Measurements from ENCODE around the gene FAM3D.

Gene FAM3D

DNA sequence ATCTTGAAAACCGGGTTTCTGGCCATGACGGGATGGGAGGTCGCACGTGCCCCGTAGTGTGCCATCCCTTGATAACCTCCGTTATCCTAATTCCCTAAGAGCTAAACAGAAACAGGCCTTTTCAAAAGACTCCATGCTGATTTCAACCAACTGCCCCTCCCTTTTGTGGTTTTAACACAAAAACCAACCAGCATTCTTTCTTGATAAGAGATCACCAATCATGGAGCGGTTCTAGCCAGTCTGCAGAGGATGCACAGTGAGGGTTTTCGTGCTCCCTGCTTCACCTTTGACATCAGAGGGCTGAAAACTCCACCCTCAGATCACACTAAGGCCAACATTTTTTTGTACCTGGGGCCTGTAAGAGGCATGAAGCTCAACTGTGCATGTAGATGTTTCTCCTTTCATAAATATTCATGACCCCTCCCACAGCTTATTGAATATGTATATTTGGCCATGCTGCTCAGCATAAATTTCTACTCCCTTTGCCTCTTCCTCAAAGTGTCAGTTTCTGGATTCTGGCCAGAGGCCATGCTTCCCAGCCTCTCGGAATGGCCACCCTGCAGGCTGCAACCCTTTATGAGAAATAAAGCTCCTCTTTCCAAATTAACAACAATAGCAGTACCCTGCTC lies 41.3 kb downstream of the FAM3D start:
- no peak for DNase-seq

DNA sequence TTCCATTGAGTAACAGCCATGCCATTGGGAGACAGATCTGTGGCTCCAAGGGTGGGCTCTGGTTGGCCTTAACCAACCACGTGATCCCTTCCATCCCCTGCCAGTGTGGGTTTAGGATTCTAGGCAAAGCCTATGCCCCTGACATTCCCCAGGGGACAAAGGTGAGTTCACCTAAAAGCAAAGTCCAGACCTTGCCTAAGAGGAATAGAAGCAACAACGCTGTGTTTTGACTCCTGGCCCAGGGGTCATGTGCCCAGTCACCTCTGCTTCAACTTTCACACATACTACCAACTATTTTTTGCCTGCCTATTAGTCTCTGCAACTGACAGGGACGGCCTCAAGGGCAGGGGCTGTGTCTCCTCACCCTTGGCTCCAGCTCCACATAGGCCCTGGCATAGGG lies 42.0 kb downstream of the FAM3D start:
- DNase-seq: no peak

DNA sequence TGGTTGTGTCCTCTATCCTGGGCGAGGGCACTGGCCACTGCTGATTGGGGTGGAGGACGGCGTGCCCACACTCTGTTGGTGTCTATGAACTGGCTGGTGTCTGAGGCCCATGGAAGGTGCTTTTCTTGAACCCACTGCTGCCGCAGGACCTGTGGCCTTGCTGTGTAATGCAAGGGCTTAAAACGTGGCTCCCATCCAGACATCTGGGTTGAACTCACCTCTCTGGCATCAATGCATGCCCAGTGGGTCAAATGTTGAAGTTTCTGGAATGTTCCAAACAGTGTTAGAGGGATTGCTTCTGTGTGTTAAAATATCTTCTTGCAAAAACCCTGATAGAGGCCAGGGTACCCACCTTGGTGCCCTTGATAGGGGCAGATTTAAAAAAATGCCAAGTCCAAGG lies 42.6 kb downstream of the FAM3D start:
- DNase-seq: no peak

DNA sequence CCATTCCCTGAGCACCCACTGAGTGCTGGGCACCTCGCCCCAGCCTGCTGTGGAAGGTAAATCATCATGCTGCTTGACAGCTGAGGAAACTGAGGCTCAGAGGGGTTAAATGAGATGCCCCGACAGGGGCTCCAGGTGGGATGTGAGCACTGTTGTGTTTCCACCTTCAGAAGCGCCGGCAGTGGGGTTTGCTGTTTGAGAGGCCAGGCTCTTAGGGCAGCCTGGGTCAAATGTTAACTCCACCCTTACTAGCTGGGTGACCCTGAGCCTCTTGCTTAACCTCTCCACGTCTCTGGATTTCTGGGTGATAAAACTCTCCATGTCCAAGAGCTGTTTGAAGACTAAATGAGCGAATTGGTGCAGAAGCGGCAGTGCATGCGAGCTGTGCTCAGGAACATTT lies 43.1 kb downstream of the FAM3D start:
- no peak for DNase-seq

DNA sequence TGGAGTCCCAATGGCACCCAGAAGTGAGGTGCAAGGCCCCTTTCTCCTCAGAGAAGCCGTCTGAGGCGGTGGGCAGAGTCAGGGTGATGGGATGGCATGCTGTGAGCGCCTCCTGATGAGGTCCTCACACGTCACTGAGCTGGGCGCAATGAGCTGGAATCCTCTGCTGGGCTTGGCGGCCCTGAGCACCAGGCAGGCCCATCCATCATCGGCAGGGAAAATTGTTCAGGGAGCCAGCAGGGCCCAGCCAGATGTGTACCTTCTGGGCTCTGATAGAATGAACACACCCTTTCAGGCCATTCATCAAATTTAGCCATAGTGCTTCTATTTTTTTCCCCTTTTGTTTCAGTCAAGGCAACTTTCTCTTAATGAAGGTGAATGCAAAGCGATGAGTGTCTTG lies 43.7 kb downstream of the FAM3D start:
- no peak for DNase-seq

DNA sequence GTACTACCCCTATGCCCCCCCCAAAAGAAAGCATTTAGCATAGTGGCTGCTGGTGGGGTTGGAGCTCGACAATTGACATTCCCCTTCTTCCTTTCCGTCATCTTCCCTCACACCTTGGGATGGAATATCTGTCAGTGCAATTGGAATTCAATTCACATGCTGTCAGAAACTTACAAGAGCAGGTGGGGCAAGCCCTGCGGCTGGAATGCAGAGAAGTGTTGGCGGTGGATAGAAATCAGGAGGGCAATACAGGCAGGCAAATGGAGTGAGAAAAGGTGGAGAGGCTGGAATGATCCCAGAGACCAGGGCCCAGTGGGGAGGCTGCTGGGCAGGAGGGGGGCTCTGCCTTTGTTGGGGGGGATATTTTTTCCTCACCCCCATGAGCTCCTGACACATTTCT lies 44.1 kb downstream of the FAM3D start:
- no peak for DNase-seq

DNA sequence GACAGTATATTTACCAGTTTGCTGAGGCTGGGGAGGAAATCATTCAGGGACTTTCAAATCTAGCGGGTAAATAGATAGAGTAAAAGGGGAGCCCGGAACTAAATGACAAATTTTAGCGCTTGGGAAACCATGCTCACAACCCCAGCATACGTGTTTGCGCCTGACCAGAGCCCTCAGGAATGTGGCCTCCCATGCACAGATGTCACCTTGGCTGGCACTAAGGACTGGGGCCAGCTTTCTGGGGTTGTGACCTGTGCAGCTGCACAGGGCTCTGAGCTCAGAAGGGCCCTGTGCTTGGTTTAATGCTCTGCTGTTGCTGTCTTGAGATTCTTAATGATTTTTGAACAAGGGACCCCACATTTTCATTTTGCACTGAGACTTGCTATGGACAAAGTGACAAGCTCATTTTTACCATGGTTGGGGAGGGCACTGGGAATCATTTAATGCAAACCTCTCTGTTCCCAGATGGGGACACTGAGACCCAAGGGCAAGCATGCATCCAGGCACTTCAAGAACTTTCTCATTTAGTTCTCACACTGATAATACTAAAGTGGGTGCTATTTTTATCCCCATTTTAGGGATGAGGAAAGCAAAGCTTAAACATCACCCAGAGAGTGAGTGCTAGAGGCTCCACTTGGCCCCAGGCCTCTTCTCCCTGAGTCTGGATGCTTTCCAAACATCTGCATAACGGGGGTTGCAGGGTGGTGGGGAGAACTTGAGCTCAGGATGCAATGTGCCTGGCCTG lies 45.3 kb downstream of the FAM3D start:
- no peak for DNase-seq

DNA sequence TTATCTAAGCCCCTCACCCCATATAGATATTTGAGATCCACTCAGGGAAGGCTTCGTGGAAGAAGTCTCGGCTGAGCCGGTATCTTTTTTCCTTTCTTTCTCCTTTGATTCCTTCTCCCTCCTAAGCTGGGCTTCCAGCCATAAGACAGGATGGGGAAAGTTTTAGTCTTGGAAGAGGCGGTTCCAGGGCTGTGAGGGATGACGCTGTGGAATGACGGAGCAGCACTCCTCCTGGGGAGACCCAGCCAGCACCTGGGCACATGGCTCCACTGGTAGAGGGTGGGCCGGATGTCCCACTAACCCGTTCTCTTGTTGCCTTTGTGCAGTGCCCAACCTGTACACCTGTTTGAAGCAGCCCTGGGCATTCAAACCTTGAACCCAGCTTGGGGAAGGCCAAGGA lies 46.2 kb downstream of the FAM3D start:
- no peak for DNase-seq

DNA sequence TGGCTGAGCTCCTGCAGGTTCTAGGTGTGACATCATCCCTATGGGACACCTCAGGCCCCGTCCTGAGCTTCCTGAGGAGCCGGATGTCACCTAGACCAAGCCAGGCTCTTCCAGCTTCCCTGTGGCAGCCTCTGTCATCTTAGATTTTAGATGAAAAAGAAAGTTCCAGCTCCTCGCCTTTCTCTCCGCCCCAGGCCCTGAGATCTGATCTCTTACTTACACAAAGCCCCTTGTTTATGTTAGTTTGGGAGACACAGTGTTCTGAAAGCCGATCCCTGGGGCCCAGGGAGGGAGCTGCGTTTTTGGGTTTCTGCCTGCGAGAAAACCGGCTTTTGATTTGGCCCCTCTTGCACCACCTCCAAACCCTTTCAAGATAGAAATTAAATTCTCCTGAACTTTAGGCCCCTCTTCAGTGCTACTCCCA lies 49.2 kb downstream of the FAM3D start:
- no peak for DNase-seq

DNA sequence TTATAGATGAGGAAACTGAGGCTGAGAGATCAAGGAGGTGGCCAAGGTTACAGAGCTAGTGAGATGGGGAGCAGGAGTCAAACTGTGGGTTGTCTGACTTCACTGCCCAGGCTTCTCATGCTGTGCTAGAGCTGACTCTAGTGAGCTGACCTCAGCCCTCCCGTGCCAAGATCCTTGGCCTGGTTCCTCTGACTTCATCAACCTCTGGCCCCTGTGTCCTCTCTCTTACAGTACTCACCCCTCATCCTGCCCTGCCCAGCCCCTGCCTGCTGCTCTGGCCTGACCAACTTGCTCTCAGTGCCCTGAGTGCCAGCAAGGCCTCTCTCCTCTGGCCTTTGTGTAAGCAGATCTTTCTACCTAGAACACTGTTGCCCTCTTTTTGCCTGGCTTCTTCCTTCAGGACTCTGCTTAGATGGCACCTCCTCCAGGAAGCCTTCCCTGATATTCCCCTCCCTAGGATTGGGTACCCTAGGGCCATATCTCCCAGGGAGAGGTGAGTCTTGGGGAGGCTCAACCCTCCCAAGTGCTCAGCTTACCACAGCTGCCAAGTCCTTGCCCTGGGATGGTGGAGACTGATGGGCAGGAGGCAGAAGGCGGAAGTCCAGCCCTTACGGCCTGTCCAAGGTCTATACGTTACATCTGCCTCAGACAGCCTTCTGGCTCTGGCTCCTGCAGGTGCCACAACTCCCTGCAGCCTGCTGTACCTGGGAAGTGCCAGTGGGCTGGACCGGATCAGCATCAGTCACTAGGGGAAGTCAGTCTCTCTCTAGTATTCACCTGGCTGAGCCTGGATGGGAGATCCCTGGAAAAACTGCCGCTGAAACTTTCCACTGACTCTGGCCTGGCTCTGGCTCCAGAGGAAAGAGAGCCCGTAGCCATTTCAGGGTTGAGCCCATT lies 53.1 kb downstream of the FAM3D start:
- DNase-seq: no peak

DNA sequence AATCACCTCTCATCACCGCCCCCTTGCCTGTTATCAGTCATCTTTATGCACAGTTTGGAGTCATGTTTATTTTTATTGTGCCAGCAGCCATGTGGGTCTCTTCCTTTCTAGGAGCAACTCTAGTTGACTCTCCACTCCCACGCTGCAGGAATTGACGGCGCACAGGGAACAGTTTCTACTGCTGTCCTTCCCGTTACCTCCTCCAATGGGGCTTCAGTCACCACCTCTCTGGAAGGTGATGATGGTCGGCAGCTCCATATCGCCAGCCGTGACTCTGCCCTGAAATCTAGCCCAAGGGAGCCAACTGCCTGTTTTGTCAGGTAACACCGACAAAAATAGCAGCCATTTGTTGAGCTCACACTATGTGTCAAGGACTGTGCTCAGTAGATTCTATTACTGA lies 53.7 kb downstream of the FAM3D start:
- no peak for DNase-seq

DNA sequence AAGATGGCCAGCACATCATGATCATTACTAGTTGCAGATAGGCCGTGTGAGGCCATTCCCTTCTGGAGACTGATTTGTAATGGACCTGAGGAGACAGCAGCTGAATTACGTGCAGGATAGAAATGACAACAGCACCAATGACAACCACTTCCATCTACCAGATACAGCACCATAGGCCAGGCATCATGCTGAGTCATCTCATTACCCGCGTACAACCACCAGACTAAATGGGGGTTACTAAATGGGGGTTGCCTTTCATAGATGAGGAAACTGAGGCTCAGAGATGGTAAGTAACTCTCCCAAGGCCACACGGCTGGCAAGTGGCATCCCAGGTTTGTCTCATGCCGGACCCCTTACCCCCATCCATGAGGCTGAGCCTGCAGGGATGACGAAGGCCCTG lies 56.6 kb downstream of the FAM3D start:
- DNase-seq: no peak

DNA sequence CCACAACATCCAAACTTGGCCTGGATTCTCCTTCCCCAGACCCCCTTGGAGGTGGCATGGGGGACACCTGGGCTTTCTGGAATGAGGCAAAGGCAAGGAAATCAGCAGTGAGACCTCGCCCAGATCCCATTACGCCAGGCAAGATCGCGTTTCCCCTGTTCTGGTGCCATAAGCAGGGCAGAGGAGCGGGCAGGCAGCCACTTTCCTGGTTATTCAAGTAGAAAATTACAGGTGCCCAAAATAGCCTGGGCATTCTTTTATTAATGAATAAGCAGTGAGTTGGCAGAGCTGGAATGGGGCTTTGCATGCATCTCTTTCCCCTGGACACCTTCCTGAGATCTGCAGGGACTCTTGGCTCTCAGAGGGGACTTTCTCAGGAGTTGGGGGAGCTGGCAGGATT lies 57.9 kb downstream of the FAM3D start:
- no peak for DNase-seq

DNA sequence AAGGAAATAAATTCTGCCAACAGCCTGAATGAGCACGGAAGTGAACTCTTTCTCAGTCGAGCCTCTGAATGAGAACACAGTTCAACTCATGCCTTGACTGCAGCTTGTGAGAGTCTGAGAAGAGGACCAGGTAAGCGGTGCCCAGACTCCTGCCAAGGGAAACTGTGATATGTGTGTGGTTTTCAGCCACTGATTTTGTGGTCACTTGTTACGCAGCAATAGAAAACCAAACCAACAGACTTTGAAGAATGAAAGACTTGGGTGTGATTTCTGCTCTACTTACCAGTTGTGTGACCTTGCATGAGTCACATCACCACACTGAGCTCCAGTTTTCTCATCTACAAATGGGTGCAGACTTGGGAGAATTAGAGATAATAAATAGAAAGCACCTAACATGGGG lies 58.8 kb downstream of the FAM3D start:
- DNase-seq: no peak

DNA sequence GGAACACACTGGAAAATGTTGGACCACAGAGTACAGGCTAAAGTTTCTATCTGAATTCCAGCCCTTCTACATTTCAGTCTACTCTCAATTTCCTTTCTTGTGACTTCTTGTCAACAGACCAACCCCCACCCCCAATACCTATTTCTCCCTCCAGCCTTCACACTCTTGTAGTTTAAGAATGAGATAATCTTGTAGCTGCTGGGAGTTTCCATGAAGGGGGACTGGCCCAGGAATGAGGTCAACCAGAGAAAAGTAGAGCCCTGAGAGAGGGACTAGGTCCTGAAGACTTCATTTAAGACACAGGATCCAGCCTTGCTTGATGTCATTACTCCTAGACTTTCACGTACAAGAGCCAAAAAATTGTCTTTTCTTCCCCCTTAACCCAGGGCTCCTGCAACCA lies 59.9 kb downstream of the FAM3D start:
- DNase-seq: no peak

DNA sequence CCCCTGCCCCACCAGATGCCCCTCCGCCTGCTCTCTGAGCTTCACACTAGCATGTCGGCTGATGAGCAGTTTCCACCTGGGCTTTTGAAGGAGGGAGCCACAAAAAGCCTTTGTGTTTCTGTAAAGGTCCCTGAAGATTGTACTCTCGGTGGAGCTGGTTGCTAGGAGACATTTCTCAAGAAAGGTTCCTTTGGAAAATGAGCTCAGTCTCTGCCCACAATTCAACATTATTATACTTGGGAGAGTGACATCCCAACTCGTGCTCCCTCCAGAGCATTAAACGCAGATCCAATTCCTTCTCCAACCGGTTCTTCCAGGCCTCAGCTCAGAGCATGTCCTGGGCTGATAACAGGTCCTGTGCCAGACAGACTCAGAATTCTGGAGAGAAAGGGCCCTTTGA lies 62.5 kb downstream of the FAM3D start:
- DNase-seq: no peak

DNA sequence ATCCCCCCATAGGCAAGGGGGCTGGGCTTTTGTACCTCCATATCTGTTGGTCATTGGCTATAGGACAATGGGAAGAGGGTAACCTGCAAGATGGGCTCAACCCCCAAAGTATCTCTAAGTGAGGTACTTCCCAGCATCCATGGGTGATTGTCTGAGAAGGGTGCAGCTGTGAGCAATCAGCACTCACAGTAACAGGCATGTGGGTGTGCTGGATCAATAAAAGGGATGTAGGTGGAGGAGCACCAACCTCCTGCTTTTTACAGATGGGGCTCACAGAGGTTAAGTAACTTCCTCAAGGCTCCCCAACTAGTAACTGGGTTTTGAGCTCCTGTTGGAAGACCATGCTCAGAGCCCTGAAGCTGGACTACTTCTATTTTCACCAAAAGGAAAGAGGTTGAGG lies 63.0 kb downstream of the FAM3D start:
- no peak for DNase-seq

DNA sequence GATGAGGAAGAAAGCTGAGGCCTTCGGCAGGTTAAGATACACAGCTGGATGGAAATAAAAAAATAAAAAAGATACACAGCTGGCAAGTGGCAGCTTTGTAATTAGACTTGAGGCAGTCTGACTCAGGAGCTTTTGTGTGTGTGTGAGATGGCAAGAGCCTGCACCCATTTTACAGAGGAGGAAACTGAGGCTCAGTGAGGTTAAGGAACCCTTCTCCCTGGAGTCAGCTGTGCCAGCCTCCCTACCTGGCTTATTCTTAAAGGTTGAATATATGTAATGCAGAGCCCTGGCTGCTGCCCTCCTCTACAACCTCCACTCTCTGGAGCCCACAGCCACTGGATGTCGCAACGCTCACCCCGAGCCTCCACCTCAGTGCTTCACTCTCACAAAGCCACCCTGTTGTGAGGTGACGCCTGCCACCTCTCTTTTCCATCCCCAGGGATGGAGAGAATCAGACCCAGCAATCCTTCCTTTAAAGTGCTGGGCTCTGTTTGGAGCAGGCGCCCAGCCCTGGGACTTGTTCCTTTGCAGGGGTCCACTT lies 68.7 kb downstream of the FAM3D start:
- DNase-seq: no peak

DNA sequence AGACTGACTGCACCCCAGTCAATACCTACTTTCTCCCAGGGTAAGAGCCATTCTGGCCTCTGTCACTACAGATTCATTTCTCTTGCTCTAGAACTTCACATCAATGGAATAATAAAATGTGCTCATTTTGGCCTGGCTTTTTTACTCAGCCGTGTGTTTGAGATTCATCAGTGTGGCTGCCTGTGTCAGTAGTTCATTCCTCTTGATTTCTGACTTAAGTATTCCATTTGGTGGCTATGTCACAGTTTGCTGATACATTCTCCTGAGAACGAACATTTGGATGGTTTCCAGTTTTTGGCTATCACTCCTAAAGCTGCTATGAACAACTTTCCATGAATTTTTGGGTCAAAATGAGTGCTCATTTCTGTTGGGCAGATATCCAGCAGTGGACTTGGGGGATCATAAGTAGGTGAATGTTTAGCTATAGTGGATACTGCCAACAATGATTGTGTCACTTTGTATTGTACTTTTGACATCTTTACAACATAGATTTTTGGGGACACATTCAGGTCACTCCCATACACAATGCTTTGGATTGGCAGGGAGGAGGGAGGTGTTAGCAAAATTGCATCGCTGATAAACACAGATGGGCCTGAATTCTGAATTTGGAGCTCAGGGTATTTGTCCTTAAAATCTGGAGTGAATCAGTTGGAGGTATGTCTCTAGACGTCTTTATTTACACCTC lies 69.6 kb downstream of the FAM3D start:
- no peak for DNase-seq

DNA sequence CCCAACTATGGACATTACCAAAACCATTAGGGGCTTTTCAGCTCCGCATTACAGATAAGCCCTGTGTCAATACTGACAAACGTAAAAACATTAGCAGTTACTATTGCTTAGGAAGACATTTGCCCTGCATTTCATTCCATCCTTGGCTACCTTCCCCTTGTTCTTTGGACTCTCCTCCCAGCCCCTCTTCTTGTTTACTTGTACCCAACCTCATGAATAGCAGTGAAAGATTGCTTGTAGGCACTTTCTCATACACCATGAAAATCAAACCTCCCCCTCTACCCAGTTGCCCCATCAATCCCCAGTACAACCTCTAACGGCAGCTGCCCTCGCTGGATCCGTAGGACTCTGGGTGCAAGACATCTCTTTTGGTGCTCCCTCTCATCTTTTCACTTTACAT lies 72.5 kb downstream of the FAM3D start:
- no peak for DNase-seq

DNA sequence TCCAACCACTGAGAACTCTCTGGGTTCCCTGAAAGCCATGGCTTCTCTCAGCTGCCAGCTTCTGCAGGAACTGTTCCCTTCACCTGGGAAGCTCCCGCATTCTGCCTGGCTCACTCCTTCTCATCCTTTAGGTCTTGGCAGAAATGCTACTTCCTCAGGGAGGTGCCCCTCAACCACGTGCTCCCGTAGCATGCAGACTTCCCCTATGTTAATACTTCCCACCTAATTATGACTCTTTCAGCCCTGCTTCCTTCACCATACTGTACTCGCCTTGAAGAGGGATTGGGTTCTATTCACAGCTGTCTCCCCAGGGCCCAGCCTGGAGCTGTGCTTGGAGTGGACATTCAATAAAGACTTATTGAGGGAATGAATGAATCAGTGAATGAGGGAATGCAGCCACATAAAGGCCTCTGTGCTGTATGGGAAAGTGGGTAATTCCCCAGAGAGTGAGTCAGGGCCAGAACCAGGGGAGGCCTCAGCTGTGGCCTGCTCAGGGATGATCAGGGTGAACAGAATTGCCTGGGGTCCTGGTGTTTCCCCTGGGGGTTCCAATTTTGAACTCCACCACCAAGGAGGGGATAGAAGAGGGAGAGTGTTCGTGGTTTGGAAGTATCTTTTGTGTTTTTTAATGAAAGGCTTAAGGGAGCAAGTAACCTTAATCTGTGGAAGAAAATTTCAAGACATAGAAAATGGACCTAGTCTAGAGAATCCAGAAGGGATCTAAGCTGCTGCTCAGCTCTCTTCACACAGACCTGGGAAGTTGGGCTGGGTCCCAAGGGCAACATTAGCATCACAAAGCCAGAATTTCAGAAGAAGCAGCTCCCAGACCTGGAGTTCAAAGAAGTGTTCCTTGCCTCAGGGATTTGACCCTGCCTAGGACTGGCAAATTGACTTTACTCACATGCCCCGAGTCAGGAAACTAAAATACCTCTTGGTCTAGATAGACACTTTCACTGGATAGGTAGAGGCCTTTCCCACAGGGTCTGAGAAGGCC lies 74.8 kb downstream of the FAM3D start:
- no peak for DNase-seq

Measured in activated CD4-positive, CD25-positive, alpha-beta regulatory T cell treated with anti-CD3 and anti-CD28 coated beads, Interleukin-2, amount 50 U/mL, for 72 hours (primary cell).